HFF-Myc (cell line): Measurements from ENCODE around the gene PNMA8B.

Source experiments
- DNase-seq: peaks from one replicate; pipeline ENCODE4 v3.0.0-alpha.2; 2011; ENCODE audit warnings: low read depth; ENCODE audit errors: extremely low read depth
- H3K4me3 ChIP-seq: replicated peaks from 2 replicates; pipeline ENCODE4 v1.5.1; 2011; ENCODE audit warnings: low read depth, mild to moderate bottlenecking, control low read depth, low read length
- CTCF ChIP-seq: IDR thresholded peaks from 2 replicates; pipeline ENCODE4 v1.5.1; 2012; ENCODE audit warnings: mild to moderate bottlenecking, low read depth, low read length, control low read depth; ENCODE audit errors: missing control alignments

PNMA8B gene

GRCh38 chr19:46471116-46471733 lies 24.4 kb downstream of the PNMA8B start, which contains the start of gene PNMA8A:
Gene PNMA8A (minus strand): TSS chr19:46471563. CDS start chr19:46471035, 528 bp downstream.
- no peak for TF ChIP-seq CTCF
- peak within 1 kb of the TSS; percentile 49 for H3K4me3 ChIP-seq
- no peak for DNase-seq

- TF ChIP-seq CTCF, result no peak
- H3K4me3 ChIP-seq, result peak overlapping the region; percentile 49
Measured at GRCh38 chr19:46470376-46470775, 25.3 kb downstream of the PNMA8B start.

GRCh38 chr19:46469541-46470185 lies 26.0 kb downstream of the PNMA8B start:
- H3K4me3 ChIP-seq, result no peak overlapping the region
- DNase-seq, result no peak
- TF ChIP-seq CTCF, result no peak

More at GRCh38 chr19:46470376-46470775, 25.3 kb downstream of the PNMA8B start:
- no peak for DNase-seq

GRCh38 chr19:46466536-46467196 lies 29.0 kb downstream of the PNMA8B start:
- DNase-seq, result peak; percentile 44

GRCh38 chr19:46463516-46463915 lies 32.2 kb downstream of the PNMA8B start:
- TF ChIP-seq CTCF, result no peak
- no peak overlapping the region for H3K4me3 ChIP-seq
- no peak for DNase-seq

More at GRCh38 chr19:46466536-46467196, 29.0 kb downstream of the PNMA8B start:
- H3K4me3 ChIP-seq, result no peak overlapping the region; the same call in 1 of the 2 replicates
- no peak for TF ChIP-seq CTCF

GRCh38 chr19:46461537-46461936 lies 34.1 kb downstream of the PNMA8B start:
- no peak overlapping the region for H3K4me3 ChIP-seq
- no peak for TF ChIP-seq CTCF
- DNase-seq, result no peak
